KMS-11 (cell line): ENCODE measurements around the gene LSM4.

Experiments
- H2AFZ ChIP-seq: fragments of 200-600 bp; sonication (generic); 2 replicates; pipeline ENCODE4 v1.6.1; 2016; ENCODE audit warnings: antibody characterized with exemption, mixed run types, low read depth
- H3K27ac ChIP-seq: fragments of 200-600 bp; sonication (generic); 2 replicates; pipeline ENCODE4 v1.6.1; 2016; ENCODE audit warnings: mild to moderate bottlenecking, mixed run types
- H3K27me3 ChIP-seq: fragments of 200-600 bp; sonication (generic); 2 replicates; pipeline ENCODE4 v1.6.1; 2017; ENCODE audit warnings: mild to moderate bottlenecking, low read depth, mixed run types, moderate library complexity; ENCODE audit not compliant: insufficient read depth
- H3K36me3 ChIP-seq: fragments of 200-600 bp; sonication (generic); 2 replicates; pipeline ENCODE4 v1.6.1; 2017; ENCODE audit warnings: mild to moderate bottlenecking, mixed run types; ENCODE audit not compliant: insufficient read depth
- H3K4me1 ChIP-seq: fragments of 200-600 bp; sonication (generic); 2 replicates; pipeline ENCODE4 v1.6.1; 2016; ENCODE audit warnings: mild to moderate bottlenecking, low read depth, mixed run types; ENCODE audit not compliant: poor library complexity, severe bottlenecking
- H3K4me2 ChIP-seq: fragments of 200-600 bp; sonication (generic); 2 replicates; pipeline ENCODE4 v1.7.0; 2016; ENCODE audit warnings: mild to moderate bottlenecking, mixed run types
- H3K4me3 ChIP-seq: fragments of 200-600 bp; sonication (generic); IDR thresholded peaks from 2 replicates; pipeline ENCODE4 v1.6.1; 2017; ENCODE audit warnings: low read depth, low read length, mixed read lengths; ENCODE audit not compliant: insufficient read depth
- H3K79me2 ChIP-seq: fragments of 200-600 bp; sonication (generic); 2 replicates; pipeline ENCODE4 v1.6.1; 2016; ENCODE audit warnings: low read depth, mixed run types; ENCODE audit not compliant: insufficient read depth
- H3K9ac ChIP-seq: fragments of 200-600 bp; sonication (generic); 2 replicates; pipeline ENCODE4 v1.6.1; 2016; ENCODE audit warnings: mild to moderate bottlenecking, mixed run types
- H4K20me1 ChIP-seq: fragments of 200-600 bp; sonication (generic); 2 replicates; pipeline ENCODE4 v1.6.1; 2016; ENCODE audit warnings: mild to moderate bottlenecking, mixed run types; ENCODE audit not compliant: insufficient read depth
- TF ChIP-seq, protein P1 (sequence below): fragments of 200-600 bp; sonication (generic); conservative IDR thresholded peaks from 2 replicates; pipeline ENCODE4 v1.6.1; 2017; ENCODE audit warnings: low read depth, mild to moderate bottlenecking, antibody characterized with exemption, low read length, moderate library complexity, mixed read lengths

Gene LSM4

DNA sequence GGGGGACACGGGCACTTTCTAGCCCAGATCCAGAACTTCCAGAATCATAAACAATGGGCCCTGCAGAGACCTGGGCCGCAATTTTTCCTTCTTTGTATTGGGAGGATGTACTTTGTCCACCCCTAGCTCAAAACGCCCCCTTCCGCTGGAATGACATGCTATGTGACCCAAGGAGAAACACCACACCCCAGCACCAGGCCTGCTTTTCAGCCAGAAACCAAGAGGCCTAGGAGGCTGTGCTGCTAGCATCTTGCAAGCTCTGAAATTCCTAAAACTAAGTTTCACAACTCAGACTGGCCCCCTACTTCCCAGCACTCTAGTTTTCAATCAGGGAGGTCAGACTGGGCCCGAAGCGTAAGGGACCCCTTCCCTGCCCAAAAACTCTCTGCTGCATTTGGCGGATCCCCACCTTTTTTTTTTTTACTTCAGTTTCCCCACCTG is 538 bp downstream of the LSM4 start:
- Histone ChIP-seq H4K20me1 (no peaks in the 10 kb centered on the region), H3K4me1 (peaks cover 22% of the 10 kb centered on the region), H3K4me3 (no peak overlapping the region), H3K4me2 (peak overlapping the region; percentile 88), H3K9ac (peak overlapping the region; percentile 83), H2AFZ (peak overlapping the region; percentile 46; the same call in 1 of the 2 replicates), H3K36me3 (no peaks in the 10 kb centered on the region), H3K79me2 (peaks cover 46% of the 10 kb centered on the region), H3K27ac (peak overlapping the region; percentile 83), H3K27me3 (no peaks in the 10 kb centered on the region)
- TF ChIP-seq, protein P1, sequence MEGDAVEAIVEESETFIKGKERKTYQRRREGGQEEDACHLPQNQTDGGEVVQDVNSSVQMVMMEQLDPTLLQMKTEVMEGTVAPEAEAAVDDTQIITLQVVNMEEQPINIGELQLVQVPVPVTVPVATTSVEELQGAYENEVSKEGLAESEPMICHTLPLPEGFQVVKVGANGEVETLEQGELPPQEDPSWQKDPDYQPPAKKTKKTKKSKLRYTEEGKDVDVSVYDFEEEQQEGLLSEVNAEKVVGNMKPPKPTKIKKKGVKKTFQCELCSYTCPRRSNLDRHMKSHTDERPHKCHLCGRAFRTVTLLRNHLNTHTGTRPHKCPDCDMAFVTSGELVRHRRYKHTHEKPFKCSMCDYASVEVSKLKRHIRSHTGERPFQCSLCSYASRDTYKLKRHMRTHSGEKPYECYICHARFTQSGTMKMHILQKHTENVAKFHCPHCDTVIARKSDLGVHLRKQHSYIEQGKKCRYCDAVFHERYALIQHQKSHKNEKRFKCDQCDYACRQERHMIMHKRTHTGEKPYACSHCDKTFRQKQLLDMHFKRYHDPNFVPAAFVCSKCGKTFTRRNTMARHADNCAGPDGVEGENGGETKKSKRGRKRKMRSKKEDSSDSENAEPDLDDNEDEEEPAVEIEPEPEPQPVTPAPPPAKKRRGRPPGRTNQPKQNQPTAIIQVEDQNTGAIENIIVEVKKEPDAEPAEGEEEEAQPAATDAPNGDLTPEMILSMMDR = peak; percentile 41

DNA sequence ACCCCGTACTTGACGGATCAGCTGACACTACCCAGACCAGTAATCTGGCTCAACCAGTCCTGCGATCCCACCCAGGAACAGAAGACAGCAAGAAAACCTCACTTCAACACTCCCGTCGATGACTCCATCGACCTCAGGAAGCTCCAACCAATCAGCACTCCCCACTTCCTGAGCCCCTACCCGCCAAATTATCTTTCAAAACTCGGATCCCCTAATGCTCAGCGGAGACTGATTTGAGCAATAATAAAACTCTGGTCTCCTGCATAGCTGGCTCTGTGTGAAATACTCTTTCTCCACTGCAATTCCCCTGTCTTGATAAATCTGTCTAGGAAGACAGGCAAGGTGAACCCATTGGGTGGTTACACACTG is 1.2 kb downstream of the LSM4 start:
- peak overlapping the region; percentile 88 for H3K4me2 ChIP-seq
- H4K20me1 ChIP-seq = no peaks in the 10 kb centered on the region
- no peaks in the 10 kb centered on the region for H3K27me3 ChIP-seq
- H3K79me2 ChIP-seq = peaks cover 46% of the 10 kb centered on the region
- peak overlapping the region; percentile 83; the same call in 1 of the 2 replicates for H3K27ac ChIP-seq
- peak overlapping the region; percentile 83; the same call in 1 of the 2 replicates for H3K9ac ChIP-seq
- H3K4me1 ChIP-seq = peaks cover 22% of the 10 kb centered on the region
- TF ChIP-seq, protein P1 = no peak
- no peak overlapping the region for H3K4me3 ChIP-seq
- H3K36me3 ChIP-seq = no peaks in the 10 kb centered on the region
- H2AFZ ChIP-seq = no peak overlapping the region

DNA sequence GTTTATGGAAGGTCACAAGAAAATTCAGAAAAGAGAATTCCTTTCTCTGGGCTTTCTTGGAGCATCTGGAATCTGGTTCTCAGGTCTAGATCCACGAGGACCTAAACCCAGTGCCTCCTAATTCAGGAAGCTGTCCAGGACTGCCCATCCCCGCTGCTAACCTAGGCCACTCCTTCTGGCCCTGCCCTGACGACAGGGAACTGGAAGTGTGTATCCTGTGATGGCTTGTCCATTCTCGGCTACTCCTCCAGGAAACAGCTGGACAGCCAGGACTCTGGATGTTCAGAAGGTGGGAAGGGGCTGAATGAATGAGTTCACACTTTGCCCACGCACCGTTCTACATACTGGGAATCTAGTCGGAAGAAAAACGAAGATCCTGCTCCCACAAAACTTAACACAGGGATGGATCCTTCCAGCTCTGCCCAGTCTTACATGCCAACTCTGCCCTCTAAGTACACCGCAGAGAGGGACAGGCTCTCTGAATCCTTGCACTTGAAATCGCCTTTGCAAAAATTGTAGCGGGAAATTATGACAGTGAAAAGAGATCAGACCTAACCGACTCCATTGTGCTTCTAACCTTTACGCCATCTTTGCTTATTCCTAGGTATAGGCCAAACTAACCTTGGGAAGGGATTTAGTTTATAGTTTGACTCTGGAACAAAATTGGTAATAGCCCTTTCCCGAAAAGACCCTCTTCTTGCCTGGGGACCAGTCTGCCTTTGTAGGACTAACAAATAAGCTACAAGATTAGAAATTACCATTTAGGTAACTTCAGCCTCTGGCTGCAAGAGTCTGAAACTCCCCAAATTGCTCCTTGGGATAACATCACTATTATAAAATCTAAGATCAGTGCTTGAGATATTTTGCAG is 1.8 kb downstream of the LSM4 start:
- Histone ChIP-seq H2AFZ (no peak overlapping the region), H3K4me3 (no peak overlapping the region), H3K9ac (no peak overlapping the region), H3K4me1 (peaks cover 22% of the 10 kb centered on the region), H3K79me2 (peaks cover 46% of the 10 kb centered on the region), H3K36me3 (no peaks in the 10 kb centered on the region), H3K27ac (no peak overlapping the region), H3K4me2 (peak overlapping the region; percentile 88; the same call in 1 of the 2 replicates), H3K27me3 (no peaks in the 10 kb centered on the region), H4K20me1 (no peaks in the 10 kb centered on the region)
- TF ChIP-seq, protein P1 = no peak

DNA sequence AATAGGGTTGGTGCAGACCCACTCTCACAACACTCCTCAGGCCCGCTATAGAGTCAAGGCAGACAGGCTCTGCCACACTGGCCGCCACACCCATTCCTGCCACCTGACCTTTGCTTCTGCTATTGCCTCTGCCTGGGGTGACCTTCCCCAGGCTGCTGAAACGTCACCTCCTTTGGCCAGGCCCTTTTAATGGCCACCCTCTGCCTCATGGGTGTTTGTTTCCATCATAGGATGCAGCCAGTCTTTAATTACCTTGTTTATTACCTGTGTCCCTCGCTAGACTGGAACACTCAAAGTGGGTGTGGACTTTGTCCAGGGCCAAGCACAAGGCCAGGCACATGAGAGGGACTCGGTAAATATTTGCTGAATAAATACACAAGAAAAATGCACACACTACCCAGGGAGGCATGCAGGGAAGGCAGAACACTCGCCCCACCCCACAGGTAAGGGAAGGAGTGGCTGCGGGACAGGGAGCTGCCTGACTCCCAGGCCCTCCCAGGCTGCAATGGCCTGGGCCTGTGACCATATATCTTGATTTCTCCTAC is 3.2 kb downstream of the LSM4 start:
- H2AFZ ChIP-seq = no peak overlapping the region
- H3K4me1 ChIP-seq = peaks cover 22% of the 10 kb centered on the region
- H3K79me2 ChIP-seq = peaks cover 46% of the 10 kb centered on the region
- H3K27ac ChIP-seq = no peak overlapping the region
- H3K27me3 ChIP-seq = no peaks in the 10 kb centered on the region
- TF ChIP-seq, protein P1 = no peak
- H3K4me2 ChIP-seq = no peak overlapping the region
- no peak overlapping the region for H3K4me3 ChIP-seq
- no peaks in the 10 kb centered on the region for H4K20me1 ChIP-seq
- H3K9ac ChIP-seq = no peak overlapping the region
- no peaks in the 10 kb centered on the region for H3K36me3 ChIP-seq
